NCI-H1417 (cell line): ENCODE results near the gene SNRNP25.

Experiments
- DNase-seq, 3 experiments: peaks; one replicate each; lab custom pipeline; 2025; lab: John Stamatoyannopoulos, UW

Gene SNRNP25

DNA sequence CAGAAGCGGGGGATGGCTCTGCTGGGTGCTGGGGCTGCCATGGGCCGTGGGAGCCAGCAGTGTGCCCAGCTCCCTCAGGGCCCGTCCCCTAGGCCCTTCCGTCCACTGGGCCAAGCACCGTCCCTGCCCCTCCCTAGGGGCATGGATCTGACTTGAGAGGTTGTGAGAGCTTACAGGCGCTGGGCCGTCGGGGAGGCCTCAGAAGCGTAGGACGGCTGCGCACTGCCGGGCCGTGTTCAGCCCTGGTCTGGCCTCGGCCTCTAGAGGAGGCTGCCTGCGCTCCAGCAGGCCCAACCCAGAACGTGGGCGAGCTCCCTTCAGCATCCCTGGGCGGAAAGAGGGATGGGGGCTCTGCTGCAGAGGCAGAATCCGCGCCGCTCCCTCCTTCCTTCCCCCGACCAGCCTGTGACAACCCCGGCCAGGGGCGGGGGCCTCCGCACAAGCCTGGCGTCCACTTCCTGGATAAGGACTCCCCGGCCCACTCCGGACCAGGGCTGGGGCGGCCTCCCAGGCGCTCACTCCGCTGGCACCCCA, 23.7 kb downstream of the SNRNP25 start:
- peak in 2 of 3 experiments; percentile 70 to 74 for DNase-seq

DNA sequence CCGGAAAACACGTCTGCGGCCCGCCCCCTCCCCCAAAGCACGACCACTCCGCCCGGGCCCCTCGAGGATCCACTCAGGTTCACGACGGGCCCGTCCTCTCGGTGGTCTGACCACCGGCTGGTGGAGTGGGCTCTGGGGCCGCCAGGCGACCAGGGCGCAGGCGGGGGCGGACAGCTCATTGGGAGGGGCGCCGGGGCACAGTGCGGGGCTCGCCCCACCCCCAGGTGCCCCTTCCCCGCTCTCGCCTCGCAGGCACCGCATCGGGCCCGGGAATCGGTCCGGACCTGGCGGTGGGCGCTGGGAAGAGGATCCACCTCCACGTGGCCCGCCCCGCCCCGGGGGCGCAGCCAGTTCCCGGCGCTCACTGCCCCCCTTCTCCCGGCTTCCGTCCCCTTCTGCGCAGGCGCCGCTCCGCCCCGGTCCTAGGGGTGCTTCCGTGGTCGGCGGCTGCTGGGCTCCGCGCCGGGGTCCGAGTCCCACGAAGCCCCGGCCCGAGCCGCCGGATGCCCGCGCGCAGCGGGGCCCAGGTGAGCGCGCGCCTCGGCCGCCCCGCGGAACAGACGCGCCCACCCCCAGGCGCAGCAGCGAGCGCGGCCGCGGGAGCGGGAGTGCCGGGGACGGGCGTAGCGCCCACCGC, 24.3 kb downstream of the SNRNP25 start, which contains the start of gene MPG:
MPG (plus strand) TSS at position 419 of the 637 bp plus-strand sequence; CDS start at position 504, 85 bp downstream.
- DNase-seq, result peak; percentile 80 to 91 (median 84)

GRCh38 chr16:78444-79150, 25.0 kb downstream of the SNRNP25 start:
- DNase-seq, result peak in 2 of 3 experiments; percentile 42 to 54

DNA sequence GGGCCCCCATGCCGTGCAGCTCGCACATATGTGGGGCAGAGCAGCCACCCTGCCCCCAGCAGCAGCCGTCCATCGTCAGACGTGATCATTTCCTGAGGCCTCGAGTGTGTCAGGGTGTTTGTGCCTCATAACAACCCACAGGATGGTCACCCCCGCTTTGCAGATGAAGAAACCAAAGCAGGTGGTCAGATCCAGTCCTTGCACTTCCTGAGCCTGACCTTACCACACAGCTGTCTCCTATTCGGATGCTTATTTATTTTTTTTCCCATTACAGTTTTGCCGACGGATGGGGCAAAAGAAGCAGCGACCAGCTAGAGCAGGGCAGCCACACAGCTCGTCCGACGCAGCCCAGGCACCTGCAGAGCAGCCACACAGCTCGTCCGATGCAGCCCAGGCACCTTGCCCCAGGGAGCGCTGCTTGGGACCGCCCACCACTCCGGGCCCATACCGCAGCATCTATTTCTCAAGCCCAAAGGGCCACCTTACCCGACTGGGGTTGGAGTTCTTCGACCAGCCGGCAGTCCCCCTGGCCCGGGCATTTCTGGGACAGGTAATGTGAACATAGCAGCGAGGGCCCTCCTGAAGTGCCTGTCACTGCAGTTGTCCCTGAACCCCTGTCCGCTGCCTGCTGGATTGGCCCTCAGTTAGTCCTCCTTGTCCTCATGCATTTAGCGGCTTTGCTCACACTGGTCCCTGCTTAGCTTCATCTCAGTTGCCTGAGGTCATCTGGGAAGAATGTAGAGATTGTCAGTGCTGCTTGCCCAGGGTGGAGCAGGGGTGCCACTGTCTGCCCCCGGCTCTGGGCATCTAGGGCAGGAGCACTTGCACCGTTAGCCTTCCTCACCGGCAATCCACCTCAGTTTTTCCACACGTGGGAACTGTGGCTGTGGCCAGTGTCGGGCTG, 25.8 kb downstream of the SNRNP25 start:
- DNase-seq, result no peak

DNA sequence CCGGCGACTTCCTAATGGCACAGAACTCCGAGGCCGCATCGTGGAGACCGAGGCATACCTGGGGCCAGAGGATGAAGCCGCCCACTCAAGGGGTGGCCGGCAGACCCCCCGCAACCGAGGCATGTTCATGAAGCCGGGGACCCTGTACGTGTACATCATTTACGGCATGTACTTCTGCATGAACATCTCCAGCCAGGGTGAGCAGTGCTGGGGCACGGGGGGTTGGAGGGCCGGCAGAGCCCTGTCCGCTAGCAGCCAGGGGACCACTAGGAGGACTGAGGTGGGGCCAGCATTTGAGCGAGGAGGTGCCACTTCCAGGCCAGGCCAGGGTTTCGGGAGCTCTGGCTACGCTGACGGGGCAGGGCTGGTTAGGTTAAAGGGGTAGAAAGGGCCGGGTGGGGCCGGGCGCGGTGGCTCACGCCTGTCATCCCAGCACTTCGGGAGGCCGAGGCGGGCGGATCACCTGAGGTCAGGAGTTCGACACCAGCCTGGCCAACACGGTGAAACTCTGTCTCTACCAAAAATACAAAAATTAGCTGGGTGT, 29.5 kb downstream of the SNRNP25 start:
- DNase-seq, result no peak

DNA sequence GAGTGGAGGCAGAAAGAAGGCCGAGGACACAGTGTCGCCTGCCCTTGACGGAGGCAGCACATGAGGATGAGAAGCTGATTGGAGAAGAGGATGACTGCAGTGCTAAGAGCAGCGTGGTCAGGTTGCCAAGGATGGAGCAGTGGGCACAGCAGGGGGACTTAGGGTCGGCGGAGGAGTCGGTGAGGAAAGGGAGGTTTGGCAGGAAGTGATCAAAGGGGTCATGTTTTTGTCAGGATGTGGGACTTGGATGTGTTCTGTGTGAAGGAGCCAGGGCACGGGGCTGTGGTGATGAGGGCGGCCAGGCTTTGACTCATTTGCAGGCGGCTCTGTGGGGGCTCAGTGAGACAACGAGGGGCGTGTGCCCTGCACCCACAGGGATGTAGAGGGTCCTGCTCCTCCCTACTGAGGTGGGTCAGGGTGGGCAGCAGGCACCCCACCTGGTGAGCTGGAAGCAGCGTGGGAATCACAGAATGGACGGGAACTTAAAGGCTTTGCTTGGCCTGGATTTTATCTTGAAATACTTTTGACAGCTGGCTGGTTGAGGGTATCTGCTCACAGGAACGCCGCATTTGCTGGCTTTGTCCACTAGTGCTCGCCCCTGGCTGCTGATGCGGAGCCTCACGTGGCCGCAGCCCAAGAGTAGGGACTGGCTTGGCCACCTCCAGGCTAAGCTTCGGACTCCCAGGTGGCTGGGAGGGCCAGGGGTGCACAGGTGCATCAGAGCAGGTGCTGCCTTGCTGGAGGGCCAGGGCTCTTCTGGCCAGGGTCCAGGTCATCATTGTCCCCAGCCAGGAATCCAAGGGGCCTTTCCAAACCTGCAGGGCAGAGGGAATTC, 30.4 kb downstream of the SNRNP25 start:
- DNase-seq, result peak in 2 of 3 experiments; percentile 65 to 73

DNA sequence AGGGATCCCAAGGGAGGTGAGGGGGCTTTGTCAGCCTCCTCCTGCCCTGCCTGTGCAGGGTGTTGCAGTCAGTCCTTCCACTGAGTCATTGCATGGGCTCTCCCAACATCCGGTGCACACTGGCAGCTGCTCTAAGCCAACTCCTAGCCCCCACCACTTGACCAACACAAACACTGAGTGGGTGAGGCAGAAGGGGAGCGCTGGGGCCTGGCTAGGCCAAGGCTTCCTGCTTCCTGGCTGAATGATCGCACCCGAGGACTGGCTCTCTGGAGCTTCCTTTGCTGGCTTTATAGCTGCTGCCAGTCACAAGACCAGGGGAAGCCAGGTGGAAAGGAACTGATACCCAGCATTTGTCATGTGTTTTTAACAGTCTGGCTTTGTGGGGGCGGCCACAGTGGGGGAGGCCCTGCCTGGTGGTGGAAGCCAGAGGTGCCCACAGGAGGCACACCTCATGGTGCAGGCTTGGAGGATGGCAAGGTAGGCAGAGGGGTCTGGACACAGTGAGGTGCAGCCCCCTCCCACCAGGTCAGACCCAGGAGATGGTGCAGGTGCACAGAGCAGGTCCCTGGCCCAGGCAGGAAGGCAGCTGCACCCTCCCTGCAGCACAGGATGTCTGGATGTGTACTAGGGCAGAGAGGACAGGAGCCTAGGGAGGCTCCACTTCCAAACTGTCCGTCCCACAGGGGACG, 31.2 kb downstream of the SNRNP25 start:
- peak in 2 of 3 experiments; percentile 65 to 77 for DNase-seq

DNA sequence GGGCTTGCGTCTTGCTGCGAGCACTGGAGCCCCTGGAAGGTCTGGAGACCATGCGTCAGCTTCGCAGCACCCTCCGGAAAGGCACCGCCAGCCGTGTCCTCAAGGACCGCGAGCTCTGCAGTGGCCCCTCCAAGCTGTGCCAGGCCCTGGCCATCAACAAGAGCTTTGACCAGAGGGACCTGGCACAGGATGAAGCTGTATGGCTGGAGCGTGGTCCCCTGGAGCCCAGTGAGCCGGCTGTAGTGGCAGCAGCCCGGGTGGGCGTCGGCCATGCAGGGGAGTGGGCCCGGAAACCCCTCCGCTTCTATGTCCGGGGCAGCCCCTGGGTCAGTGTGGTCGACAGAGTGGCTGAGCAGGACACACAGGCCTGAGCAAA, 31.8 kb downstream of the SNRNP25 start:
- DNase-seq, result no peak

DNA sequence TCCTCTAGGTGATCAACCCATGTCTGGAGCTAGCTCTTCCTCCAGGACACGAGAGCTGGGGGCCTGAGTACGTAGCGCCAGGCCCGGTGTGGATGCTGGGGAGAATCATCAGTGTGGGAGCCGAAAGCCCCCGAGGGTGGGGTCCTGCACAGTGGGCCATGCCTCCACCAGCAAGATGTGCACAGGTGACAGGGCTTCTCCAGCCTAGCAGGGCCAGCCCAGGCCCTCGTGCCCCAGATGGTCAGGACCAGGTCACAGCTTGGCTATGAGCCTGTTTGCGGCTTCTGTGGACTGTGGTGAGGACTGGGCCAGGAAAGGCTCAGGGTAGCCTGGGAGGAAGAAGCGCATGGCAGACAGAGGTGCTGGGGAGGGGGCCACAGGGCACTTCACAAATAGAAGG, 32.2 kb downstream of the SNRNP25 start:
- DNase-seq, result no peak

- no peak for DNase-seq
Measured at GRCh38 chr16:86483-86952, 32.9 kb downstream of the SNRNP25 start.

DNA sequence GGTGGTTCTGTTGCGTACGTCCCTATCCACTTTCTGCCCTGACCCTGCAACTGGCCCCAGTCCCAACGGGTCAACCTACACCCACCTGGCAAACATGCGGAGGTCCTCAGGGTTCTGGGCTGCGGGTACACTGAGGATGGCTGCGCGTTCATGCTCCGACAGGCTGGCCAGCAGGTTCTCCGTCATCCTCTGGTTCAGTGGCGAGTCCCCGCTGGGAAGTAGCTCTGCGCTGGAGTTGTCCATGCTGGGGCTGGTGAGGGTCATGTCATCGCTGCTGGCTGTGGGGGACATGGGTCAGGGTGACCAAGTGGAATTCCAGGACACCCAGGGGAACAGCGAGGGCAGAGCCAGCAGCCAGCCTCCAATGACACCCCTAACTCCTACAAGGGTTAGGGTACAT, 35.0 kb downstream of the SNRNP25 start:
- DNase-seq, result no peak

GRCh38 chr16:89391-90302, 36.0 kb downstream of the SNRNP25 start:
- no peak for DNase-seq

GRCh38 chr16:91484-91883, 37.9 kb downstream of the SNRNP25 start:
- DNase-seq, result peak in 2 of 3 experiments; percentile 13 to 83

DNA sequence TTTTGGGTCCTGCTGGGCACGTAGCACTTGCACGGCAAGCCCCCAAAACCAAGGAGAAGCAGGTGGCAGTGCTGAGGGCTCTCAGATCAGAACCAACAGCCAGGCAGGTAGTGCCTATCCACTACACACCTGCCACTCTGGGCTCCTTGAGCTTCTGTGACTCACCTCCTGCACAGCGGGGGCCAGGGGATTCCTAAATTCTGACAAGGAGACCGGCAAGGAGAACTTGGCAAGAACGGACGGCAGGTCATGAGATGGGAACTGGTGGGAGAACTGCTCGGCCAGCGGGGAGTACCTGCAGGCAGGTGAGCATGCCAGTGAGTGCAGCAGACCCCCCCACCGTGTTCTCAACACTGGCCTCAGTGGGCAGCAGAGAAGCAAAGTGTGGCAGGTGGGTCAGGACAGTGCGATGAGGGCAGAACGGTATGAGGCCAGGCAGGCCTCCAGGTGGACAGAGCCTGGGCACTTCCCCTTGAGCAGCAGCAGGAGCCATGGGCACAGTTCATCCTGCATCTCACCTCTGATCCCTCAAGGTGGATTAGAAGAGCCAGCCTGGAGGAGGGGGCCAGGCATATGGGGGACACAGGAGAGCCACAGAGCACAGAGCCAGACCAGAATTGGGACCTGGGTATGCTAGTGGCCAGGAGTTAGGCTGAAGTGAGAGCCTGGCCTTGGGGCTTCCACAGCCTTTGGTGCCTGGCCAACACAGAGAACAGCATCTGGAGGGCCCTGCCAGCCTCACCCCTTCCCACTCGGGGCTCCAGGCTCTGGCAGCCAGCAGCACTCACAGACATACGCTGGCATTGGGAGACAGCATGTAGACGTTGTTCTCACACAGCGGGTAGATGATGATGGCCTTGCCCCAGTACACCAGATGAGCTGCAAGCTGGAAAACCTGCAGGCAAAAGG, 39.1 kb downstream of the SNRNP25 start:
- peak in 1 of 3 experiments; percentile 55 for DNase-seq

DNA sequence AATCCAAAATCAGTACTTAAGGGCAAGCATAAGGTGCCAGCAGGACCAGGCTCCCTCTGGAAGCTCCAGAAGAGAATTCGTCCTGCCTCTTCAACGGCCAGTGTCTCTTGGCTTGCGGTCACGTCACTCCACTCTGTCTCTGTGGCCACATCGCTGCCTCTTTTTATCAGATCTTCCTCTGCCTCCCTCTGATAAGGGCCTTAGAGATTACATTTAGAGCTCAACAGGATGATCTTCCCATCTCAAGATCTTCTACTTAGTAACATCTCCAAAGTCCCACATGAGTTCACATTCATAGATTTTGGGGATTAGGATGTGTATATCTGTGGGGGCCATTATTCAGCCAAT, 41.3 kb downstream of the SNRNP25 start:
- no peak for DNase-seq

DNA sequence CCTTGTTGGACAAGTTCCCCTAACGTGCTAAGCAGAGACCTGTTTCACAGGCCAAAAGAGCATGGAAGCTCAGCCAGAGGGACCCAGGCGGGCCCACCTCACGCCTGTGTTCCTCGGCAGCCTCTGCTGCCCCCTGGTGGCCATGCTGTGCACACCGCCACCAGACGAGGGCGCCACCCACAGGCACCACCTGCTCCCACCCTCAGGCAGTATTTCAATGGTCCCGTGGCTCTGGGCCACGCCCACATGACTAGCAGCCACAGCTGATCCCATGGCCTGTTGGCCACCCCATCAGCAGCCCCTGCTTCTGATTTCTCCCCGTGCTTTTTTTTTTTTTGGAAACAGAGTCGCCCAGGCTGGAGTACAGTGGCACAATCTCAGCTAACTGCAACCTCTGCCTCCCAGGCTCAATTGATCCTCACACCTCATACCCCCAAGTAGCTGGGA, 43.3 kb downstream of the SNRNP25 start:
- DNase-seq, result peak; percentile 55 to 88 (median 80)

GRCh38 chr16:97822-98221, 44.2 kb downstream of the SNRNP25 start:
- DNase-seq, result no peak

DNA sequence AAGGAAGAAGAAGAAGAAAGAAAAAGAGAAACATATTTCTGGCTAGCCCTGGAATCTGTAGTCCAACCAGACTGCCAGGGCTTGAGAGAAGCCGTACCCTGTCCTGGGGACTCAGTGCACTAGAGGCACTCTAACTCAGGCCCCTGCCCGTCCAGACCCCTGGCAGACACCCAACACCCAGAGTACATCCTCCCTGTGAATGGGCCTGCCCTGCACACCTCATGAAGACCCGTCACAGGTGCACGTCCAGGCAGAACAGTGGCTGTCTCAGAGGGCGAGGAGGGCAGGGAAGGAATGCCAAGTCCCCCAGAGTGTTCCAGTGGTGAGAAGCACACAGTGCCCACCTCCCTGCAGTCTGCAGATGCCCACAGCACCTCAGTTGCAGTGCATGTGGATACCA, 47.4 kb downstream of the SNRNP25 start:
- DNase-seq, result no peak
